ENCODE results near the gene GALNT15.

DNA sequence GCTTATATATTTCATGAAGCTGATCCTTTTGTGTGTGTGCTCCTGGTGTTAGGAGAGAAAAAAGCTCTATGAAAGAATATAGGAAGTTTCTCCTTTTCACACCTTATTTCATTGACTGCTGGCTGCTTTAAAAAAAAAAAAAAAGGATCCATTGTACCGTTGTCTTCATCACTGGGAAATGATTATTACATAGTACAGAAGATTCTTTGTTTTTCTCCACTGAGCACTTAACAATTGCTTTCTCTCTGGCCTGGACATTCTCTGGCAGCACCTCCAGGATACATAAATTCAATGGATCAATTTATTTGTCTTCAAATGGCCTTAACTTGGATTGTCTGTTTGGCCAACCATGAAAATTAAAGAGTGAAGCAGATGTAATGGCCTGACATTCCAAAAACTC, 53.1 kb downstream of the GALNT15 start:
- TF ChIP-seq, protein P1, sequence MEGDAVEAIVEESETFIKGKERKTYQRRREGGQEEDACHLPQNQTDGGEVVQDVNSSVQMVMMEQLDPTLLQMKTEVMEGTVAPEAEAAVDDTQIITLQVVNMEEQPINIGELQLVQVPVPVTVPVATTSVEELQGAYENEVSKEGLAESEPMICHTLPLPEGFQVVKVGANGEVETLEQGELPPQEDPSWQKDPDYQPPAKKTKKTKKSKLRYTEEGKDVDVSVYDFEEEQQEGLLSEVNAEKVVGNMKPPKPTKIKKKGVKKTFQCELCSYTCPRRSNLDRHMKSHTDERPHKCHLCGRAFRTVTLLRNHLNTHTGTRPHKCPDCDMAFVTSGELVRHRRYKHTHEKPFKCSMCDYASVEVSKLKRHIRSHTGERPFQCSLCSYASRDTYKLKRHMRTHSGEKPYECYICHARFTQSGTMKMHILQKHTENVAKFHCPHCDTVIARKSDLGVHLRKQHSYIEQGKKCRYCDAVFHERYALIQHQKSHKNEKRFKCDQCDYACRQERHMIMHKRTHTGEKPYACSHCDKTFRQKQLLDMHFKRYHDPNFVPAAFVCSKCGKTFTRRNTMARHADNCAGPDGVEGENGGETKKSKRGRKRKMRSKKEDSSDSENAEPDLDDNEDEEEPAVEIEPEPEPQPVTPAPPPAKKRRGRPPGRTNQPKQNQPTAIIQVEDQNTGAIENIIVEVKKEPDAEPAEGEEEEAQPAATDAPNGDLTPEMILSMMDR (IDR thresholded peaks at IDR 0.05): no peak
- TF ChIP-seq POLR2AphosphoS5 (IDR thresholded peaks at IDR 0.05): no peak
- no peak for TF ChIP-seq POLR2A (IDR thresholded peaks at IDR 0.05)
